ENCODE results near the gene ZSCAN5B.
"Not testable (repeated sequence)": the region's sequence is repeated elsewhere in the genome, so short reads cannot be mapped to it uniquely, and the experiment has no call there.

Gene ZSCAN5B, protein sequence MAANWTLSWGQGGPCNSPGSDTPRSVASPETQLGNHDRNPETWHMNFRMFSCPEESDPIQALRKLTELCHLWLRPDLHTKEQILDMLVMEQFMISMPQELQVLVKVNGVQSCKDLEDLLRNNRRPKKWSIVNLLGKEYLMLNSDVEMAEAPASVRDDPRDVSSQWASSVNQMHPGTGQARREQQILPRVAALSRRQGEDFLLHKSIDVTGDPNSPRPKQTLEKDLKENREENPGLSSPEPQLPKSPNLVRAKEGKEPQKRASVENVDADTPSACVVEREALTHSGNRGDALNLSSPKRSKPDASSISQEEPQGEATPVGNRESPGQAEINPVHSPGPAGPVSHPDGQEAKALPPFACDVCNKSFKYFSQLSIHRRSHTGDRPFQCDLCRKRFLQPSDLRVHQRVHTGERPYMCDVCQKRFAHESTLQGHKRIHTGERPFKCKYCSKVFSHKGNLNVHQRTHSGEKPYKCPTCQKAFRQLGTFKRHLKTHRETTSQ

DNA sequence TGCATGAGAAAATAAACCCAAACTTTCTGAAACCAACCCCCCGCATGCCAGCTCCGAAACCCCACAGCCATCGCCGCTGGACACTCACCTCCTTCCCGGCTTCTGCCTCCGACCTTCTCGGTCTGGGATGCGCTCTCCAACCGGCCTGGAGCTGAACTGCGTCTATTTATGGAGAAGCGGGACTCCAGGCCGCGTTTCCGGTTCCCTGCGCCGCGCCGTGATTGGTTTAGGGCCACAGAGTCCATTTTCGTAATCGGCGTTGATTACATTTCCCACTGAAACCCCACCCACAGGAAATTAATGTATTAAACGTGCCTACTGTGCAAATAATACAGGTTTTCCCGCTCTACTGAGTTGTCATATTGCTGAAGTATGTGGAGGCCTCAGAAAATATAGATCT lies at the start of gene ZSCAN5B:
TSS of gene ZSCAN5B (minus strand) at position 138 of the 400 bp plus-strand sequence. CDS start 4,731 bp downstream, outside the sequence.
- not testable (repeated sequence) for DNase-seq

DNA sequence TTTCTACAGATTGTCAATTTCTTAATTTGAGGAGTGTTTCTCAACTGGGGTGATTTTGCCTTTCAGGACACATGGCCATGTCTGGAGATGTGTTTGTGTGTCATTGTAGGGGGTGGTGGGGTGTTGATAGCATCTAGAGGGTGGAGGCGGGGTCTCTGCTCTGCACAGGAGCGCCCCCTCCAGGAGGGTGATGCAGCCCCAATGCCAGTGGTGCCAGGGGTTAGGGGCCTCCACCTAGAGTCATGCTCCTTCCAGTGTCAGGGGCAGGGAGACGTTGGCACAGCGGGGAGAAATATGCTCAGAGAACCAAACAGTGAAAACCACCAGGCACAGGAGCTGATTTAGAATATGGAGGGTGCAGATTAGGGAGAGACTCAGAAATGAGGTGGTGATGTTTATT lies 48.2 kb upstream of the ZSCAN5B start:
- DNase-seq: not testable (repeated sequence)

DNA sequence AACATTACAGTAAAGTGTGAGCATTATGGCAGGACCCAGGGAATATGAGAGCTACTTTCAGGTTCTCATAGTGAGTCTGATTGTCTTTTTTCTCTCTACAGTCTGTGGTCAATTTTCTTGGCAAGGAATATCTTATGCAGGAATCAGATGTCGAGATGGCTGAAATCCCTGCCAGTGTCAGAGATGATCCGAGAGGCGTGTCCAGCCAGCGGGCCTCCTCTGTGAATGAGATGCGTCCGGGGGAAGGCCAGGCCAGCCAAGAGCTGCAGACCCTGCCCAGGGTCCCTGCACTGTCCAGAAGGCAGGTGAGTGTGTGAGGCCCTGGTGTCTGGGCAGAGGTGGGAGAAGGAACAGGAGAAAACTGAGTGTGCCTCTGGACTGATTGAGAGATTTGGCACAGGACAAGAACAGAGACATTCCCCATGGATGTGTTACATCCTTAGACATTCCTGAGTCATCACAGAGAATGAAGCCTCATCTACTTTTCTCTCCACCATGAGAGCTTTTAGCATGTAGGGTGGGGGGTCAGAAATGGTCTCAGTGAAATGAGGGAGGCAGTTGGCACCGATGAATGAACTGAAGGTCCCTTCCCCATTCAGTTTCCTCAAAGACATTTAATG lies 47.6 kb upstream of the ZSCAN5B start:
- no peak for DNase-seq

DNA sequence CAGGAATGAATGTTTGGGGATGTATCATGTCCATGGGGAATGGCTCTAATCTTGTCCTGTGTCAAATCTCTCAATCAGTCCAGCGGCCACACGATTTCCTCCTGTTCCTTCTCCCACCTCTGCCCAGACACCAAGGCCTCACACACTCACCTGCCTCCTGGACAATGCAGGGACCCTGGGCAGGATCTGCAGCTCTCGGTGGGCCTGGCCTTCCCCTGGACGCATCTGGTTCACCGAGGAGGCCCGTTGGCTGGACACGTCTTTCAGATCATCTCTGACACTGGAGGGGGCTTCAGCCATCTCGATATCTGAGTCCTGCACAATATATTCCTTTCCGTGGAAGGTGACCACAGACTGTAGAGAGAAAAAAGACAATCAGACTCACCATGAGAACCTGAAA lies 25.9 kb upstream of the ZSCAN5B start:
- no peak for DNase-seq

DNA sequence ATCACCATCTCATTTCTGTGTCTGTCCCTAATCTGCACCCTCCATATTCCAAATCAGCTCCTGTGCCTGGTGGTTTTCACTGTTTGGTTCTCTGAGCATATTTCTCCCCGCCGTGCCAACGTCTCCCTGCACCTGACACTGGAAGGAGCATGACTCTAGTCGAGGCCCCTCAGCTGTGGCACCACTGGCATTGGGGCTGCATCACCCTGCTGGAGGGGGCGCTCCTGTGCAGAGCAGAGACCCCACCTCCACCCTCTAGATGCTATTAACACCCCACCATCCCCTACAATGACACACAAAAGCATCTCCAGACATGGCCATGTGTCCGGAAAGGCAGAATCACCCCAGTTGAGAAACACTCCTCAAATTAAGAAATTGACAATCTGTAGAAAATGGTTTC lies 25.3 kb upstream of the ZSCAN5B start:
- DNase-seq: no peak

DNA sequence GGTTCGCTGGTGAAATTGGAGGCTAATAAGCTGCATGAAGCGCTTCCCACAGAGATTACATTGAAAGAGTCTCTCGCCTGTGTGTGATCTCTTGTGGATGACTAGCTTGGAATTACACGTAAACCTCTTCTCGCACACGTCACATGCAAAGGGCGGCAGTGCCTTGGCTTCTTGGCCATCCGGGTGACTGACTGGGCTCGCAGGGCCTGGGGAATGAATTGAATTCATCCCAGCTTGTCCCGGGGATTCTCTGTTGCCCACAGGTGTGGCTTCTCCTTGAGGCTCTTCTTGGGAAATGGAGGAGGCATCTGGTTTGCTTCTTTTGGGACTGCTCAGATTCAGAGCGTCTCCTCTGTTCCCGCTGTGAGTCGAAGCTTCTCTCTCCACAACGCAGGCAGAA lies 24.3 kb upstream of the ZSCAN5B start:
- no peak for DNase-seq

DNA sequence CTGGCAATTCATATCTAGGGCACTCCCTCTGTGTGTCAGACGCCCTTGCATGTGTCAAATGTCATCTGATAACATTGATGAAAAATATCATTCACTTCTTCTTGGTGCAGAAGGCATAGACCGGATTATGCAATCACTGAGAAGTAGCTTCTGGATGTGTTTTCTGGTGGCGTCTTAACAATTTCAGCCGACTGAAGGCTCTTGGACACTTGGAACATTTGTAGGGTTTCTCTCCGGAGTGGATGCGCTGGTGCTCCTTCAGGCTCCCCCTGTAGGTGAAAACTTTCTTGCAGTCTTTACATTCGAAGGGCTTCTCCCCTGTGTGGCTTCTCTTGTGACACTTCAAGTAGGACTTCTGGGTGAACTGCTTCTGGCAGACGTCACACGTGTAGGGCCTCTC lies 23.9 kb upstream of the ZSCAN5B start:
- not testable (repeated sequence) for DNase-seq

DNA sequence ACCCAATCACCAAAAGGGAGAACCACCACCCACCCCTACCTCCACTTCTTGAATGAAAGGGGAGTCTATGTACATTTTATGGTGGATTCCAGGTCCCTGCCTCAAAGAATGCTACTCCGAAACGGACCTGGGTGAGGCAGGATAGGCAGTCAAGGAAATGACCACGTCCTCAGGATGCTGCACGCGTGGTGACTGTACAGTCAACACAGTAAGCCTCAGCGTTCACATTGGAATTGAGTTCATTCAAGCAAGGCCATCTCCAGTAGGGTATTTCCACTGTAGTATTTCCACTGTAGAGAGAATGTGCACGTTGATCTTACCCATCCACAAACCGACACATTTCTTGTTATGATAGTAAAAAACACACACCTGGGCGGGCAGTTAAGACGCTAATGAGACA lies 21.4 kb upstream of the ZSCAN5B start:
- no peak for DNase-seq

DNA sequence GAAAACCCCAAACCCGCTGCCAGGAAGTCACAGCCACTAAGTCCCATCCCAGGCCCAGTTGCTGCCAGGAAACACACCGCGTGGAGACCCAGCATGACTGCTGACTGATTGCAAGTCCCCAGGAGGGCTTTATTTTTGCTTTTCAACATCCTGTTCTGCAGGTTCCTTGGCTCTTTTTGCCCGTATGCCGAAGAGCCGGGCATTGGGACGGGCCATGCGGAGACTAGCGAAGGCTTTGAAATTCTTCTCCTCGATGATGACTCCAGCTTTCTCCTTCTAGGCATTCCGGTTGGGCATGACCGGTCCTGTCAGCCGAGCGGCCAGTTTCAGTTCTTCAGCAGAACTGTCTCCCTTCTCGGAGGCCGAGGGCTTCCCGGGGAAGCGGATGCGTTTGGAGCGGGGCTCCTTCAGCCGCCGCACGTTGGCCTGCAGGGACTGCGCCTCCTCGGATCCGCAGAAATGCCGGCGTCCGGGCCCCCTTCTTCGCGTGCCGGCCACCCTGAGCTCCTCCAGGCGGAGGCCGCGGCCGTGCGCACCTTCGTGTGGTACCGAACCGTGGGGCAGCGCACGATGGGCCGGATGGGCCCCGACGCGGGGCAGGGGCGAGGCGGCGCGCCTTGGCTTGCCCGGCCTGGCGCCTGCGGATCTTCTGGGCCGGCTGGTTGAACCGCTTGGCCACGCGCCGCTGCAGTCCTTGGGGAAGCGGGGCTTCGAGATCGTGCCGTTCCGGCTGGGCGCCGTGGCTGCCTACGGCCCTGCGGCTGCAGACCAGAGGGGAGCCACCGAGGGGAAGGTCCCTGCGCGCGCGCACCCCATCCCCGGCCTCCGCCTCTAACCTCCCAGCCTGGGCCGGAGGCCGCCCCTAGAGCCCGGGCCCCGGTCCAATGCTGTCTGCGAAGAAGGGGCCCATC lies 19.7 kb upstream of the ZSCAN5B start:
- DNase-seq: no peak

DNA sequence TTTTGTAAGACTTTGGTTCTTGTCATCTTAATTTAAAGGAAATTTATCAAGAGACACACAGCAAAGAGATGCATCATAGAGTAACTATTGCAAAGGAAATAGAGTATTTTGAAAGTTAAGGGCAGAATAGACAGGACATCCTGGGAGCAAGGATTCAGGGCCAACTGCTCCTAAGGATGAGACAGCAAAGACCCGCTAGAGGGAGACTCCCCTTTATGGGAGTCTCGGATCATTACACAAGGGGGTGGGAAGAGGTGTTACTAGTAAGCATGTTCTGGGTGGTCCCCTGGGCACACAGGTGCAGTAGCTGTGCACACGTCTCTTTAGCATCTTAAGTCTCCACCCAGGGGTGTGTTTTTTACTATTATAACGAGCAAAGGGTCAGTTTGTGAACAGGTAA lies 14.1 kb upstream of the ZSCAN5B start:
- DNase-seq: no peak

DNA sequence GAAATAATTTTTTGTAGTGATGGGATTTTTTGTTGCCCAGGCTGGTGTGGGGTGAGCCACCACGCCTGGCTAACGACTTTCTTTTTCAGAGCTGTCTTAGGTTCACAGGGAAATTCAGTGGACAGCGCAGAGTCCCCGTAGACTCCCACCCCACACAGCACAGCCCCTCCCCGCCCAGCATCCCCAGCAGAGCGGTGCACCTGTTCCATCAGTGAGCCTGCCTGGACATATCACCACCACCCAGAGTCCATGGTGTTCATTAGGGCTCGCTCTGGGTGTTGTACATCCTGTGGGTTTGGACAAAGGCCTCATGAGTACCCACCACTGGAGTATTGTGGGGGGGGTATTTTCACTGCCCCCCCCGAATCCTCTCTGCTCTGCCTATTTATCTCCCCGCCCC lies 12.5 kb upstream of the ZSCAN5B start:
- not testable (repeated sequence) for DNase-seq

DNA sequence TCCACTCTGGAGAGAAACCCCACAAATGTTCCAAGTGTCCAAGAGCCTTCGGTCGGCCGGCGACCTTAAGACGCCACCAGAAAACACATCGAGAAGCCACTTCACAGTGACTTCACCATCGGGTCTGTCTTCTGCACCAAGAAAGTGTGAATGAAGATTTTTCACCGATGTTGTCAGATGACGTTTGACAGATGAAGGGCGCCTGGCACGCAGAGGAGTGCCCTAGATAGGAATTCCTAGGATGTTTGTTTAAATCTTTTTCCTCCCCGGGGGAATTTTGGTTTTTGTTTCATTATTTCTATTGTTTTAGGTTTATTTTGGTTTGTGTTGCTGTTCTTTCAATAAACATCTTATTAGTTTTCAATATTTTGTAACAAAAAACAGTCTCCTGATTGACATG lies 11.5 kb upstream of the ZSCAN5B start:
- no peak for DNase-seq

DNA sequence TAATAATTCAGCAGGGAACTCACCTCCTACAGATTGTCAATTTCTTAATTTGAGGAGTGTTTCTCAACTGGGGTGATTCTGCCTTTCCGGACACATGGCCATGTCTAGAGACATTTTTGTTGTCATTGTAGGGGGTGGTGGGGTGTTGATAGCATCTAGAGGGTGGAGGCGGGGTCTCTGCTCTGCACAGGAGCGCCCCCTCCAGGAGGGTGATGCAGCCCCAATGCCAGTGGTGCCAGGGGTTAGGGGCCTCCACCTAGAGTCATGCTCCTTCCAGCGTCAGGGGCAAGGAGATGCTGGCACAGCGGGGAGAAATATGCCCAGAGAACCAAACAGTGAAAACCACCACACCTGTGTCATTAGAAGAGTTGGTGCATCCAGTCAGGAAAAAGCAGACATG lies 10.0 kb upstream of the ZSCAN5B start:
- not testable (repeated sequence) for DNase-seq

DNA sequence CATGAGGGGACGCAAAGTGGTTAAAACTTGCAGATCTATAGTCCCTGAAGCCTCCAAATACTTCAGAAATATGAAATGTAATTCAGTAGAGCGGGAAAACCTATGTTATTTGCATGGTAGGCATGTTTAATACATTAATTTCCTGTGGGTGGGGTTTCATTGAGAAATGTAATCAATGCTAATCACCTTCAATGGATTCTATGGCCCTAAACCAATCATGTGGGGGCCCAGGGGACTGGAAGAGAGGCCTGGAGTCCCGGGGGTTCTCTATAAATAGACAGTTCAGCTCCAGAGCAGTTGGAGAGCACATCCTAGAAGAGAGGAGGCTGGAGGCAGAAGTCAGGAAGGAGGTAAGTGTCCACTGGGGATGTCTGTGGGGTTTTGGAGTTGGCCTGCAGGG lies 4.4 kb upstream of the ZSCAN5B start, which contains the start of gene ZSCAN5C:
TSS of gene ZSCAN5C (plus strand) at position 301 of the 400 bp plus-strand sequence. CDS start 3,641 bp downstream, outside the sequence.
- no peak for DNase-seq

DNA sequence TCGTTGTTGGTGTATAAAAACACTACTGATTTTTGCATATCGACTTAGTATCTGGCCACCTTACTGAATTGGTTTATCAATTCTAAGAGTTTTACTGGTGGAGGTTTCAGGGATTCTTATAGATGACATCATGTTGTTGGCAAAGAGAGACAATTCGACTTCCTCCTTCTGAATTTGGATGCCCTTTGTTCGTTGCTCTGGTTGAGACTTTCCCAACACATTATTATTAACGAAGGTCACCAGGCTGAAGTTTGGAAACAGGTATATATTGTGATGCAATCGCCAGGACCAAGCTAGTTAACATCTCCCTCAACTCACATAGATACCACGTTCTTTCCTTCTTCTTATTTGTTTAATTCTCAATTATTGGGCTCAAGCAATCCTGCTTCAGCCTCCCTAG lies 2.1 kb upstream of the ZSCAN5B start:
- DNase-seq: no peak

DNA sequence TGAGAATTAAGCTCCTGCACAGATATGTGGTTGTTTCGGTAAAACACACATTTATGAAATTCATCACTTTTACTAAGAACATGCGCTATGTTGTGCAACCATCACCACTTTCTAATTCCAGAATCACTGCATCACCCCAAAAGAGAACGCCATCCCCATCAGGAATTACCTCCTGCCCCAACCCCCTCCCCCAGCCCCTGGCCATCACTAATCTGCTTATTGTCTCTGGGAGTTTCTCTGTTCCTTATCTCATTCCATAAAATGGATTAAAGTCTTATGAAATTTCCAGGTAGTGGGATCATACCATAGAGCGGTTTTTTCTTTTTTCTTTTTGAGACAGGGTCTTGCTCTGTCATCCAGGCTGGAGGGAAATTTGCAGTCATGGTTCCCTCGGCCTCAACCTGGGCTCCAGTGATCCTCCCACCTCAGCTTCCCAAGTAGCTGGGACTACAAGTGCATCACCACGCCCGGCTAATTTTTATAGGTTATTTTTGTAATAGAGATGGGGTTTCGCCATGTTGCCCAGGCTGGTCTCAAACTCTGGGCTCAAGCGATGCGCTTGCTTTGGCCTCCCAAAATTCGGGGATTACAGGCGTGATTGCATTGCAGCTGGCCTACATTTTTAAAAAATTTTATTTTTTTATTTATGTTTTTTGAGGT lies 3.5 kb downstream of the ZSCAN5B start:
- no peak for DNase-seq

DNA sequence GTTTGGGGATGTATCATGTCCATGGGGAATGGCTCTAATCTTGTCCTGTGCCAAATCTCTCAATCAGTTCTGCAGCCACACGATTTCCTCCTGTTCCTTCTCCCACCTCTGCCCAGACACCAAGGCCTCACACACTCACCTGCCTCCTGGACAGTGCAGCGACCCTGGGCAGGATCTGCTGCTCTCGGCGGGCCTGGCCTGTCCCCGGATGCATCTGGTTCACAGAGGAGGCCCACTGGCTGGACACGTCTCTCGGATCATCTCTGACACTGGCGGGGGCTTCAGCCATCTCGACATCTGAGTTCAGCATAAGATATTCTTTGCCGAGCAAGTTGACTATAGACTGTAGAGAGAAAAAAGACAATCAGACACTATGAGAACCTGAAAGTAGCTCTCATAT lies 5.9 kb downstream of the ZSCAN5B start:
- no peak for DNase-seq

DNA sequence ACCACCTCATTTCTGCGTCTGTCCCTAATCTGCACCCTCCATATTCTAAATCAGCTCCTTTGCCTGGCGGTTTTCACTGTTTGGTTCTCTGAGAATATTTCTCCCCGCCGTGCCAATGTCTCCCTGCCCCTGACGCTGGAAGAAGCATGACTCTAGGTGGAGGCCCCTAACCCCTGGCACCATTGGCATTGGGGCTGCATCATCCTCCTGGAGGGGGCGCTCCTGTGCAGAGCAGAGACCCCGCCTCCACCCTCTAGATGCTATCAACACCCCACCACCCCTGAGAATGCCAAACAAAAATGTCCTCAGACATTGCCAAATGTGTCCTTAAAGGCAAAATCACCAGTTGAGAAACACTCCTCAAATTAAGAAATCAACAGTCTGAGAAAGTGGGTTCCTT lies 6.5 kb downstream of the ZSCAN5B start:
- DNase-seq: no peak

DNA sequence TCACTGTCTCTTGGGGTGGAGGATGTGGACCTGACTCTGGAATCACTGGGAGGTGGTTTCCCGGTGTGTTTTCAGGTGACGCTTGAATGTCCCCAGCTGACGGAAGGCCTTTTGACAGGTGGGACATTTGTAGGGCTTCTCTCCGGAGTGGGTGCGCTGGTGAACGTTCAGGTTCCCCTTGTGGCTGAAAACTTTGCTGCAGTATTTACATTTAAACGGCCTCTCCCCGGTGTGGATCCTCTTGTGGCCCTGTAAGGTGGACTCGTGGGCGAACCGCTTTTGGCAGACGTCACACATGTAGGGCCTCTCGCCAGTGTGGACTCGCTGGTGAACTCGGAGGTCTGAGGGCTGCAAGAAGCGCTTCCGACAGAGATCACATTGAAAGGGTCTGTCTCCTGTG lies 7.8 kb downstream of the ZSCAN5B start:
- DNase-seq: no peak

DNA sequence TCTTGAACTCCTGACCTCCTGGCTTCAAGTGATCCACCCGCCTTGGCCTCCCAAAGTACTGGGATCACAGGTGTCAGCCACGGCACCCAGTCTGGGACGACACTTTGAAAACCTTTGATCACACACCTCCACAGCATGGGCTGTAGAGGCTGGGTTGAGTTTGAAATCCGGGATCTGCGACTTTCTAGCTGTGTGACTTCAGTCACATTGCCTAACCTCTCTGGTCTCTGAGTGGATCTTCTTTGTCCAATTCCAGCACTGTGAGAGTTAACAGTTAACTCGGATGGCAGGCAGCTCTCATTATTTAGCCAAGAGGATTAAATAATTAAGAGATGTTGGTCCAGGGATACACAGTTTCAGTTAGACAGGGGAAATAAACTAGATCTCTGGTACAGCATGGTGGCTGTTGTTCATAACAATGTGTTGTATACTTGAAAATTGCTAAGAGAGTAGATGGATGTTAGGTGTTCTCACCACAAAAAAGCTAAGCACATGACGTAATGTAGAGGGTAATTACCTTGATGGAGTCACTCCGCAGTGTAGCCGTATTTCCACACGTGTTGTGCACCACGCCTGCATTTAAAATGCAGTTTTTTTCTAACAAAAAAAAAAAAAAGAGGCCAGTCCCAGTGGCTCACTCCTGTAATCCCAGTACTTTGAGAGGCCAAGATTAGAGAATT lies 19.9 kb downstream of the ZSCAN5B start:
- no peak for DNase-seq

DNA sequence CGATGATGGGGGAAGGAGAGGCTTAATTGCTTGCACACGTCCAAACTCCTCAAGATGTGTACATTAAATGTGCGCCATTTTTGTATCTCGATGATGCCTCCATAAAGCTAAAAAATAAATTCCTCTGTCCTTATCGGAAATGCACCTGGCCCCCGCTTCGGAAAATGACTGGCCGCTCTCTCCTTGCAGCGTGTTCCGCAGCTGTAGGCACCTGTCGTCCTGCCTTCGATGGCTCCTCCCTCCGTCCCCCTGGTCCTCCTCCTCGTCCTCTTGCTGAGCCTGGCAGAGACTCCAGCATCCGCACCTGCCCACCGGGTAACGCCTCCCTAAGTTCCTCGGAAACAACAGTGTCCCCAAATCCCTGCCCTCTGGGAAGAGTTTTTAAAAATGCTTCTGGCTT lies 20.7 kb downstream of the ZSCAN5B start:
- no peak for DNase-seq

DNA sequence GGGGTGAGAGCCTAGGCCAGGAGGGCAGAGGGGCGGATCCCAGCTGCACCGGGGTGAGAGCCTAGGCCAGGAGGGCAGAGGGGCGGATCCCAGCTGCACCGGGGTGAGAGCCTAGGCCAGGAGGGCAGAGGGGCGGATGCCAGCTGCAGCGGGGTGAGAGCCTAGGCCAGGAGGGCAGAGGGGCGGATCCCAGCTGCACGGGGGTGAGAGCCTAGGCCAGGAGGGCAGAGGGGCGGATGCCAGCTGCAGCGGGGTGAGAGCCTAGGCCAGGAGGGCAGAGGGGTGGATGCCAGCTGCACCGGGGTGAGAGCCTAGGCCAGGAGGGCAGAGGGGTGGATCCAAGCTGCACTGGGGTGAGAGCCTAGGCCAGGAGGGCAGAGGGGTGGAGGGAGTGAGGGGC lies 21.3 kb downstream of the ZSCAN5B start:
- not testable (repeated sequence) for DNase-seq
